Neural progenitor cell (in vitro differentiated cells): ENCODE data around the gene RPS6KA2.

Experiments
- EZH2 ChIP-seq: fragments of 200-600 bp; sonication (generic); IDR thresholded peaks from 2 replicates; pipeline ENCODE4 v1.6.1; 2017; ENCODE audit warnings: antibody characterized with exemption, mild to moderate bottlenecking, moderate library complexity
- TF ChIP-seq, protein P1 (sequence below): fragments of 200-600 bp; sonication (generic); IDR thresholded peaks from 2 replicates; pipeline ENCODE4 v1.5.1; 2017; ENCODE audit warnings: antibody characterized with exemption, mild to moderate bottlenecking

- TF ChIP-seq, protein P1, sequence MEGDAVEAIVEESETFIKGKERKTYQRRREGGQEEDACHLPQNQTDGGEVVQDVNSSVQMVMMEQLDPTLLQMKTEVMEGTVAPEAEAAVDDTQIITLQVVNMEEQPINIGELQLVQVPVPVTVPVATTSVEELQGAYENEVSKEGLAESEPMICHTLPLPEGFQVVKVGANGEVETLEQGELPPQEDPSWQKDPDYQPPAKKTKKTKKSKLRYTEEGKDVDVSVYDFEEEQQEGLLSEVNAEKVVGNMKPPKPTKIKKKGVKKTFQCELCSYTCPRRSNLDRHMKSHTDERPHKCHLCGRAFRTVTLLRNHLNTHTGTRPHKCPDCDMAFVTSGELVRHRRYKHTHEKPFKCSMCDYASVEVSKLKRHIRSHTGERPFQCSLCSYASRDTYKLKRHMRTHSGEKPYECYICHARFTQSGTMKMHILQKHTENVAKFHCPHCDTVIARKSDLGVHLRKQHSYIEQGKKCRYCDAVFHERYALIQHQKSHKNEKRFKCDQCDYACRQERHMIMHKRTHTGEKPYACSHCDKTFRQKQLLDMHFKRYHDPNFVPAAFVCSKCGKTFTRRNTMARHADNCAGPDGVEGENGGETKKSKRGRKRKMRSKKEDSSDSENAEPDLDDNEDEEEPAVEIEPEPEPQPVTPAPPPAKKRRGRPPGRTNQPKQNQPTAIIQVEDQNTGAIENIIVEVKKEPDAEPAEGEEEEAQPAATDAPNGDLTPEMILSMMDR = no peak
- no peak for TF ChIP-seq EZH2
Measured at GRCh38 chr6:166600931-166601330, 26.1 kb downstream of the RPS6KA2 start.
